ENCODE results near the gene FIBIN. TPM values are rescaled to one million over a fixed set of nuclear protein-coding genes. Genes with fewer than 3 reads are reported as not detected.

FIBIN gene
- total RNA-seq, 1 experiment from 2014 or later, result not detected

DNA sequence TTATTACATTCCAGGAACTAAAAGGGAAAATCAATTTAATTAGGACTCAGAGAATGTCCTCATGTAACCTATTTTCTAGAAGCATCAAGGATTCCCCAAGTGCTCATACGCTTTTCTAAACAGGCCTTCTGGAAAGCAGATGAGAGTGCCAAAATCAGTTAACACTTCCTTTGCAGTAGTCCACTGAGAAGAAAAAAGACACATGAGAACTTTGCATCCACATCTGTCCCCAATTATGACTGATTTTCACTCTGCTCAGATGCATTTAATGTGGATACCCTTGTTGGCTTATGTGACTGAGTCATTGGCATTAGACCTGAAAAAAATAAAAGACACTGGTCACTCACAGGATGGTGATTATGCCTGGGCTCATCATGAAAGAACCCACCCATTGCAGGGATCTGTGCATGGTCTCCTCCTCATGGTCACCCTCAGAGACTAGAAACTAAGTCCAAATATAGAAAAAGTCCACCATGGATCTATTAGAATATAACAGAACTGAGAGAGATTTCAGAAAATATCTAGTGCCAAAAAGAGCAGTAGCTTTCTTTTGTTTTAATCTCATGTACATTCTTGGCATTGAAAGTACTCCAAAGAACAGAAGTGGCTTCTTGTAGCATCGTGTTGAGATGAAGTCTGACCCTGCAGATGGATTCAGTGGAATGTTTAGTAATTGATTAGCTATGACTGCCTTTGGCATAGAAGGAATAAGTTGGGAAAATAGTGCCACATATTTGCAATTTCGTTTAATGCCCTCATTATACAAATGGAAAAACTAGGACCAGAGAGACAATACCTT is 48.8 kb upstream of the FIBIN start:
- Histone ChIP-seq H3K18ac (ENCODE audit: insufficient read length, low read depth, low read length) (no peak overlapping the region), H3K4ac (ENCODE audit: low read depth, low read length) (no peak overlapping the region), H2BK5ac (ENCODE audit: insufficient read length, low read length) (no peak overlapping the region), H2AFZ (ENCODE audit: low read length) (no peak overlapping the region), H2BK120ac (ENCODE audit: low read depth, low read length, poor library complexity, severe bottlenecking) (no peak overlapping the region), H3K27ac (ENCODE audit: insufficient read length, low read depth, low read length) (no peak overlapping the region), H4K5ac (ENCODE audit: insufficient read length, low read depth, low read length) (no peak overlapping the region), H3K9me3 (ENCODE audit: control insufficient read depth, low read depth, low read length) (no peaks in the 10 kb centered on the region), H3K9ac (ENCODE audit: extremely low read depth, insufficient read length, low read length) (no peak overlapping the region), H3K79me2 (ENCODE audit: insufficient read depth, low read length) (no peaks in the 10 kb centered on the region), H4K20me1 (ENCODE audit: control insufficient read depth, insufficient read depth, insufficient read length) (no peaks in the 10 kb centered on the region), H3K56ac (ENCODE audit: insufficient read length, low read depth, low read length) (no peak overlapping the region), H3K23ac (ENCODE audit: insufficient read length, low read depth, low read length) (no peak overlapping the region), H3K27me3 (ENCODE audit: insufficient read depth, low read length) (no peaks in the 10 kb centered on the region), H2BK20ac (ENCODE audit: low read depth, low read length, poor library complexity, severe bottlenecking) (no peak overlapping the region), H4K8ac (replicated peaks; ENCODE audit: insufficient read length, low read depth, low read length) (no peak overlapping the region), H3T11ph (ENCODE audit: low read length) (peak overlapping the region; percentile 53), H3K4me1 (ENCODE audit: insufficient read depth, low read length) (0 out of 2 replicates have a peak, but pooled peaks cover 1% of the 10 kb centered on the region), H3K23me2 (ENCODE audit: insufficient read length, low read depth, low read length, poor library complexity, severe bottlenecking) (peaks cover under 1% of the 10 kb centered on the region), H3K4me2 (ENCODE audit: insufficient read depth, insufficient read length, low read length) (no peak overlapping the region), H2BK12ac (ENCODE audit: insufficient read length, low read depth, low read length) (no peak overlapping the region), H2BK15ac (ENCODE audit: low read depth, low read length) (no peak overlapping the region), H4K91ac (ENCODE audit: insufficient read length, low read depth, low read length) (no peak overlapping the region), H2AK5ac (ENCODE audit: insufficient read length, low read length) (no peak overlapping the region), H3K79me1 (ENCODE audit: insufficient read depth, low read depth, low read length, poor library complexity, severe bottlenecking) (no peaks in the 10 kb centered on the region), H3K14ac (ENCODE audit: insufficient read depth, low read length) (no peak overlapping the region)
- Mint-ChIP-seq H3K4me1 (peaks cover 11% of the 10 kb centered on the region in 2 experiments), H3K36me3 (ENCODE audit: insufficient read depth in 1 of 3, low read depth in 3 of 3) (peaks cover 0 to 2% (median 0%) of the 10 kb centered on the region in 3 experiments; a peak in 1 of 7 replicates), H3K27ac (no peak overlapping the region), H3K9me3 (no peaks in the 10 kb centered on the region), H3K27me3 (ENCODE audit: low read depth) (no peaks in the 10 kb centered on the region), H3K4me3 (no peak overlapping the region)
- TF ChIP-seq, protein P1, sequence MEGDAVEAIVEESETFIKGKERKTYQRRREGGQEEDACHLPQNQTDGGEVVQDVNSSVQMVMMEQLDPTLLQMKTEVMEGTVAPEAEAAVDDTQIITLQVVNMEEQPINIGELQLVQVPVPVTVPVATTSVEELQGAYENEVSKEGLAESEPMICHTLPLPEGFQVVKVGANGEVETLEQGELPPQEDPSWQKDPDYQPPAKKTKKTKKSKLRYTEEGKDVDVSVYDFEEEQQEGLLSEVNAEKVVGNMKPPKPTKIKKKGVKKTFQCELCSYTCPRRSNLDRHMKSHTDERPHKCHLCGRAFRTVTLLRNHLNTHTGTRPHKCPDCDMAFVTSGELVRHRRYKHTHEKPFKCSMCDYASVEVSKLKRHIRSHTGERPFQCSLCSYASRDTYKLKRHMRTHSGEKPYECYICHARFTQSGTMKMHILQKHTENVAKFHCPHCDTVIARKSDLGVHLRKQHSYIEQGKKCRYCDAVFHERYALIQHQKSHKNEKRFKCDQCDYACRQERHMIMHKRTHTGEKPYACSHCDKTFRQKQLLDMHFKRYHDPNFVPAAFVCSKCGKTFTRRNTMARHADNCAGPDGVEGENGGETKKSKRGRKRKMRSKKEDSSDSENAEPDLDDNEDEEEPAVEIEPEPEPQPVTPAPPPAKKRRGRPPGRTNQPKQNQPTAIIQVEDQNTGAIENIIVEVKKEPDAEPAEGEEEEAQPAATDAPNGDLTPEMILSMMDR (conservative IDR thresholded peaks at IDR 0.05), result no peak
- no peak for DNase-seq
- no CpG with 5 or more reads among the region's 3 CpGs for WGBS (ENCODE audit: extremely low coverage, insufficient read length, low lambda C conversion rate)
